ENCODE results near the gene LRSAM1.

The LRSAM1 gene

GRCh38 chr9:127537792-127538191 lies 86.5 kb downstream of the LRSAM1 start:
- DNase-seq: no peak

DNA sequence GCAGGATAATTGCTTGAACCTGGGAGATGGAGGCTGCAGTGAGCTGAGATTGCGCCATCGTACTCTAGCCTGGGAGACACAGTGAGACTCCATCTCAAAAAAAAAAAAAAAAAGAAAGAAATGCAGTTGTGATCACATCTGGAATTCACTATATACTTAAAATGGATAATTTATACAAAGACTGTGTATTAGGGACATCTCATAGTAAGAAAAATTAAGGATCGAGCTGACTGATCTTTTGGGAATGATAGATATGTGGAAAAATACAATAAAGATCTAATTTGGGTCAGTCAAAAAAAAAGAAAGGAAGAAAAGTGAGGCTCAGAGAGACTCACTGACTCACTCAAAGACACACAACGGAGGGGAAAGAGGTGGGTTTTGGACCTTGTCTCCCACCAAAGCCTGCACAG lies 87.5 kb downstream of the LRSAM1 start:
- no peak for DNase-seq

DNA sequence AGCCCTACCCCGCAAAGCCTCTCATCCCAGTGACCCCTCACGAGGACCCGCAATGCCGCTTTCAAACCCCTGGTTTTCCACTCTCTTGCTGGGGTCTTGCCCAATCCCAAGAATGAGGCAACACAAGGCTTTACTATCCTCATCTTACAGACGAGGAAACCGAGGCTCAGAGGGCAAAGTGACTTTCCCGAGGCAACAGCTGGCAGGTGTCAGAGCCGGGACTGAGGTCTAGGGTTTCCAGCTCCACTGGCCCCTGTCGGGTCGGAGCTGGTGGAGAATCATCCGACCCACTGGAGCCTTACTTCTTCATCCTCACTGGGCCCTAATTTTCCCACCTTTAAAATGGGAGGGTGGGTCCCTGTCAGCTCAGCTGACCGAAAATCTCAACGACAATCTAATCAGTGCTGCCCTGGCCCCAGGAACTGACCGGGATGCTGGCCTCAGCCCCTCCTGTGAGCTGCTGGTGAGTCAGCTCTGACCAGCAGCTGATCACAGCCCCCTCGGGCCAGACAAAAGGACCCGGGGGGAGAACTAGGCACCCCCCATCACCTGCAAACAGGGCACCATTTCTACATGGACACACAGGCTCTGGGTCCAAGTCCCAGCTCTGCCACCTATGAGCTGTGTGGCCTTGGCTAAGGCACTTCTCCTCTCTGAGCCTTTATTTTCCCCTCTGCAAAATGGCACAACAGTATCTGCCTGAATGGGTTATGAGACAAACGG lies 88.1 kb downstream of the LRSAM1 start:
- DNase-seq: no peak

GRCh38 chr9:127539982-127540663 lies 88.8 kb downstream of the LRSAM1 start:
- no peak for DNase-seq

DNA sequence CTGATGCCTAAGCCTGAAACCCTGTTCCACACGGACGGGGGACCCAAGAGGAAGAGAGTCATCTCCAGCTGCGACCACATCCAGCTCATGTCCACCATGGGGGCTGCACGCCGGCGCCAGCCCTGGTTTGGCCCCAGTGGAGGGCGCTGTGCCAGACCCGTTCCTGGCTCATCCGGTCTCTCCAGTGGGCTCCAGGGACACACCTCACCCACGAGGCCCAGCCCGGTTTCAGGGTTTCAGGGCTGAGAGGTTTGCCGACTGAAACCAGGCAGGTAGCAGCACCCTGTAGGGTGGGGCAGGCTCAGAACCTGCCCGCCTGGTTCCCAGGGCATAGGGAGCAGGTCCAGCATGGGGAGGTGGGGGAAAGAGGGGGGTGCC lies 89.3 kb downstream of the LRSAM1 start:
- no peak for DNase-seq

GRCh38 chr9:127541176-127541575 lies 89.9 kb downstream of the LRSAM1 start:
- no peak for DNase-seq

DNA sequence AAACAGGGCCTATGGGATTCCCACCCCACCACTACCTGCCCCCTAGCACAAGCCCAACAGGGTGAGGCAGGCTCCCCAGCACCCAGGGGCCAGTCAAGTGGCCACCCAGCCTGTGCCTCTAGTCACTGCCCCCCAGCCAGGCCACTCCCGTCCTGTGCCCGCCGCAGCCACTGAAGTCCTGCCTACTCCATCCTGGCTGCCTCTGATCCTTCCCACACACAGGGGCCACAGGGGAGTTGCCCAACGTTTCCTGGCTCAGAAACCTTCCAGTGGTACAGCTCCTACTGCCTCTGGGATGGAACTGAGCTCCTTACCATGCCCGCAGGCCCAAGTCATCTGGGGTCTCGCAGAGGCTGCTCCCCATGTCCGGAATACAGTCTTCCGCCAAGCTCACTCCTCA lies 90.6 kb downstream of the LRSAM1 start:
- DNase-seq: no peak

GRCh38 chr9:127543221-127543620 lies 91.9 kb downstream of the LRSAM1 start:
- DNase-seq: no peak

DNA sequence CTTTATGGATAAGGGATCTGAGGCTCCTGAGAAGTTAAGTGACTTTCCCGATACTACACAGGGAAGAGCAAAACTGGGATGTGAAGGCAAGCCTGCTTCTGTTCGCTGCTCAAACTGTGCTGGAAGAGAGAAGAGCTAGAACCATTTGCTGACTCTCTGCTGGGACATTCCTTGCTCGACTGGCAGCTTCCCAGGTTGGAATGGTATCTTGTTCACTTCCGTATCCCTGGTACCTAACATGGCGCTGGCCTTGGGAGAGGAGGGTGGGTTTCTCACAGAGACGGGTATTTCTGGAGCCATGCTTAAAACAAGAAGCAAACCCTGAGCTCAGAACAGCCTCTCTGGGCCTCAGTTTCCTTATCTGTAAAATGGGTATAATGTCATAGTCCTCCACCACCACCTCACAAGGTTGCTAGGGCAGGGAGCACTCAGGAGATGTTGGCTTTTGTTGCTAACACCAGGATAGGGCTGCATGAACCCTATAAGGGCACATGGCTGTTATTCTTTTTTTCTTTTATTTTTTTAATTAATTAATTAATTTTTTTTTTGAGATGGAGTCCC lies 92.7 kb downstream of the LRSAM1 start:
- DNase-seq: no peak

DNA sequence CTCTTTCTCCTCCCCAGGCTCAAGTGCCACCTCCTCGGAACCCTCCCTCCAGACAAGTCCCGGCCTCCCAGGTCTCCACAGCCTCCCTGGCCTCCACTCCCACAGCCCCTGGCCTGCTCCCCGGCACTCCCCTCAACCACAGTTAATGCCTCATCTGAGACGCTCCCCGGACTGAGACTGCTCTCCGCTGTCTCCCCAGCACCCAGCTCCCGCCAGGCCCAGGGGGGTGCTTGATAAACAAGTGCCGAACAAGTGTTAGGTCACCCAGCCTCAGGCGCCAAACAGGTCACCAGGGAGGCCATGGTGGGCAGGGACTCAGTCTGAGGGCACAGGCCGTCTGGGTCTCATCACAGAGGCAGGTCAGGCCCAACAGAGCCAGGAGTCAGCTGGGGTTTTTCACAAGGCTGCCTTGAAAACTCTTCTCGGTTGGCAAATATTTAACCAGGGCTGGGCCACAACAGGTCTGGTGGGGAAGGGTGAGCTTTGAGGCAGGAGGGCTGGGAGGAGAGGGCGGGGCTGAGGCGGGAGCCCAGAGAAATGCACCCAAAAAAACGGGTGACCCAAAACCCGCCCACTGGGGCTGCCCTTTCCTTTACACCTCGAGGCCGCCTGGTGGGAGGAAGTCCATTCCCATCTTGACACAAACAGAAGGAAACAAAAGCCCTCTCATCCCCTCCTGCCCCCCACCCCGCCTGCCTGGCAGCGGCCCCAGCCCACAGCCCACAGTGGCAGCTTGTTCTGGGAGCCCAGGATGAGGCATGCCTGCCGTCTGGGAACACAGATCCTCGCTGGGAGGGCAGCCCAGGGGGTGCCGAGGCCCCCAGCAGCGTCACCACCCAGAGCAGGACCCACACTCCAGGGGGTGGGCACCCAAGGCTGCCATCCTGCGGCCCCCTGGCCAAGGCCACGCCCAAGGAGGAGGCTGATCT lies 94.2 kb downstream of the LRSAM1 start:
- DNase-seq: no peak

GRCh38 chr9:127546125-127546832 lies 95.0 kb downstream of the LRSAM1 start:
- no peak for DNase-seq

DNA sequence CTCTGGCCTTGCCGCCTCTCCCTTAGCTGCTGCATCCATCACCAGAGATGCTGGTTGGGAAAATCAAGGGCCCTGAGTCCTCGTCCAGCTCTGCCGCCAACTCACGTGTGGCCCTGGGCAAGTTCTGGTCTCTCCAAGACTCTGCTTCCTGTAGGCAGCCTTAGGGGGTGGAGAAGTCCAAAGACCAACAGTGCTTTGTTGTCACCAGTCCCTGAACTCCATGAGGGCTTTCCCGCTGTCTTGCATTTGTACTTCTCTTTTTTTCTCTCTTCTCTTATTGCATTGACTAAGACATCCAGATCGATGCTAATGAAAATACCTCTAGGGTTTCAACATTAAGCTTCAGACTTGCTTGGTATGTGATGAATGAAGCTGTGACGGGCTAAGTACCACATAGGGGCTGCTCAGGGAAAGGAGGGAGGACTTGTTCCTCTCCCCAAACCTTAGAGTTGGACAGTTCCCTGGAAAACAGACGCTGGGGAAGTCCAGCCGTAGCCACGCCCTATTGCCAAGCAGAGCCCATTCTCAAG lies 97.1 kb downstream of the LRSAM1 start:
- no peak for DNase-seq

DNA sequence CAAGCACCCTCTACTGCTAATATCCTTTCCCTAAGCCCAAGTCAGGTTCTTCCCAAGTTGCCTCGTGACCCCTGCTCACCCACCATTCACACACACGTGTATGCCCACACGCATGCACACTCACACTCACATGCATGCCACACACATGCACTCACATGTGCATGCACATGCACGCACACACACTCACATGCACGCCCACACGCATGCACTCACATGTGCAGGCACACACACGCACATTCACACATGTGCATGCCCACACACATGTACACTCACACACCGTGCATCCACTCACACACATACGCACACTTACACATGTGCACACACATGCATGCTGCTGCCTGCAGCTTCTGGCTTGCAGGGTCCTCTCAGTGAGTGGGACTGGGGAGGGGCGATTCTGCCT lies 97.9 kb downstream of the LRSAM1 start:
- DNase-seq: no peak

GRCh38 chr9:127549751-127550150 lies 98.4 kb downstream of the LRSAM1 start:
- DNase-seq: no peak

DNA sequence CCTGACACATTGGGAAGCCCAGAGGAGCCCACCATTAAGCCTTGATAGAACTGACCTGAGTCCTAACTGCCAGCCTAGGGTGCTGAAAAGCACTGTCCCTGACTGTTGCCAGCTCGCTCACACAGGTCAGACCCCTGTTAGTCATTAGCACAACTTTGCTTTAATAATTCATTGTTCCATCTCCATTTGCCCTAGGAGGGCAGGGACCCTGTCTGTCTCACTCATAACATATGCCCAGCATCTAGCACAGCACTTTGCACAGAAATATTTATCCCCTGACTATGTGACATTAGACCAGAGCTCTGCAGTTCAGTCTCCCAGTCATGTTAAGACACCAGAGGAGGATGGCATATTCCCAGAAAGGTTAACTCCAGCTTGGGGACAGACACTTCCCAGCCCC lies 99.0 kb downstream of the LRSAM1 start:
- DNase-seq: no peak

- DNase-seq: no peak
Observed at GRCh38 chr9:127550751-127551150, 99.4 kb downstream of the LRSAM1 start.
